ENCODE data around the gene UMODL1. TPM values are rescaled to one million over a fixed set of nuclear protein-coding genes. Genes with fewer than 3 reads are reported as not detected.

UMODL1 gene
- total RNA-seq, 1 experiment from 2014 or later = not detected

DNA sequence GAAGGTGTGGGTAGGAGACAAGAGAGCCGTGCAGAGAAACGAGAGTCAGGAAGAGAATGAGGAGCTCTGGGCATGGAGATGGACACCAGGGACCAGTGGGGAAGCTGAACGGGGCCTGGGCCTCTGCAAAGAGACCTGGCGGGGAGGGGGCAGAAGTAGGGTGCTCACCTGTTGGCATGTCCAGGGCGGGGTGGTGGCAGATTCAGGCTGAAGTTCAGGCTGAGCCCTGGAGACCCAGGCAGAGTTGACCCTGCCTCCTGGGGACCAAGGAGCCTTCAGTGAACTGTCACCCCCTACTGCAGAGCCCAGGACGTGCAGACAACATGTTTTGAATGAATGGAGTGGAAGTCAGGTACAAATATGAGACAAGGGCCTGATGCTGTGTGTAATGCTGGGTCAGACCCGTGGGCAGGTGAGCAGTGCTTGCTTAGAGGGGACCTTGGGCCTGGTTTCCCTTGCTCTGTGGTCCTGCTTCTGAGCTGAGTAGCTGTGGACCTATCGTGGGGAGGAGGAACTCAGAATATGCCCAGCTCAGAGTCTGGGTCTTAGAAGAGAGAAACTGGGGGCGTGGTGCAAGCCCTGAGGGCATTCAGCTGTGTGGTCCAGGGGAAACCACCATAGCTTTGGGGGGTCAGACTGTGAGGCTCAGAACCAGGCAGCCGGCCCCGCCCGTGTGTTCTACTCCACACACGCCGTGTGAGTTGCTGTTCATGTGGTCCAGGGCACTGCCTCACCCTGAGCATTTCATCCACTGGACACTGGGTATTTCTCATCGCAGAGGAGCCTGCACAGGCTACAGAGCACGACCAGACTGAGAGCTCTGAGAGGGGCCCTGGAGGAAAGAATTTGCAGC is 21.3 kb upstream of the UMODL1 start:
- Histone ChIP-seq H2BK12ac (ENCODE audit: insufficient read length, low read depth, low read length) (no peak overlapping the region), H3K79me1 (ENCODE audit: insufficient read depth, low read depth, low read length, poor library complexity, severe bottlenecking) (no peaks in the 10 kb centered on the region), H4K8ac (replicated peaks; ENCODE audit: insufficient read length, low read depth, low read length) (no peak overlapping the region), H3K56ac (ENCODE audit: insufficient read length, low read depth, low read length) (no peak overlapping the region), H3K4me1 (ENCODE audit: insufficient read depth, low read length) (no peaks in the 10 kb centered on the region), H2AFZ (ENCODE audit: low read length) (no peak overlapping the region), H3K4ac (ENCODE audit: low read depth, low read length) (no peak overlapping the region), H2BK20ac (ENCODE audit: low read depth, low read length, poor library complexity, severe bottlenecking) (no peak overlapping the region), H3K9me3 (ENCODE audit: control insufficient read depth, low read depth, low read length) (no peaks in the 10 kb centered on the region), H2BK120ac (ENCODE audit: low read depth, low read length, poor library complexity, severe bottlenecking) (no peak overlapping the region), H3K14ac (ENCODE audit: insufficient read depth, low read length) (no peak overlapping the region; the same call in 1 of the 2 replicates), H3K4me2 (ENCODE audit: insufficient read depth, insufficient read length, low read length) (no peak overlapping the region), H3K23ac (ENCODE audit: insufficient read length, low read depth, low read length) (no peak overlapping the region), H4K20me1 (ENCODE audit: control insufficient read depth, insufficient read depth, insufficient read length) (no peaks in the 10 kb centered on the region), H4K91ac (ENCODE audit: insufficient read length, low read depth, low read length) (no peak overlapping the region), H3K18ac (ENCODE audit: insufficient read length, low read depth, low read length) (no peak overlapping the region), H3T11ph (ENCODE audit: low read length) (no peak overlapping the region), H3K27ac (ENCODE audit: insufficient read length, low read depth, low read length) (no peak overlapping the region), H4K5ac (ENCODE audit: insufficient read length, low read depth, low read length) (no peak overlapping the region), H3K27me3 (ENCODE audit: insufficient read depth, low read length) (no peaks in the 10 kb centered on the region), H2BK5ac (ENCODE audit: insufficient read length, low read length) (no peak overlapping the region), H3K9ac (ENCODE audit: extremely low read depth, insufficient read length, low read length) (no peak overlapping the region), H2BK15ac (ENCODE audit: low read depth, low read length) (no peak overlapping the region), H2AK5ac (ENCODE audit: insufficient read length, low read length) (no peak overlapping the region), H3K23me2 (ENCODE audit: insufficient read length, low read depth, low read length, poor library complexity, severe bottlenecking) (no peaks in the 10 kb centered on the region), H3K79me2 (ENCODE audit: insufficient read depth, low read length) (no peaks in the 10 kb centered on the region)
- H3K27me3 Mint-ChIP-seq (ENCODE audit: low read depth) = peaks cover 4% of the 10 kb centered on the region
- WGBS (ENCODE audit: extremely low coverage, insufficient read length, low lambda C conversion rate) = no CpG with 5 or more reads among the region's 16 CpGs
- peaks cover 4 to 9% of the 10 kb centered on the region in 2 experiments; a peak in 3 of 5 replicates for H3K9me3 Mint-ChIP-seq
- no peak for DNase-seq
- no peak overlapping the region for H3K4me3 Mint-ChIP-seq
- no peak overlapping the region for H3K27ac Mint-ChIP-seq
- H3K4me1 Mint-ChIP-seq = no peaks in the 10 kb centered on the region
- H3K36me3 Mint-ChIP-seq (ENCODE audit: insufficient read depth in 1 of 3, low read depth in 3 of 3) = peaks cover 2 to 4% (median 3%) of the 10 kb centered on the region in 3 experiments; a peak in 2 of 7 replicates
- TF ChIP-seq, protein P1, sequence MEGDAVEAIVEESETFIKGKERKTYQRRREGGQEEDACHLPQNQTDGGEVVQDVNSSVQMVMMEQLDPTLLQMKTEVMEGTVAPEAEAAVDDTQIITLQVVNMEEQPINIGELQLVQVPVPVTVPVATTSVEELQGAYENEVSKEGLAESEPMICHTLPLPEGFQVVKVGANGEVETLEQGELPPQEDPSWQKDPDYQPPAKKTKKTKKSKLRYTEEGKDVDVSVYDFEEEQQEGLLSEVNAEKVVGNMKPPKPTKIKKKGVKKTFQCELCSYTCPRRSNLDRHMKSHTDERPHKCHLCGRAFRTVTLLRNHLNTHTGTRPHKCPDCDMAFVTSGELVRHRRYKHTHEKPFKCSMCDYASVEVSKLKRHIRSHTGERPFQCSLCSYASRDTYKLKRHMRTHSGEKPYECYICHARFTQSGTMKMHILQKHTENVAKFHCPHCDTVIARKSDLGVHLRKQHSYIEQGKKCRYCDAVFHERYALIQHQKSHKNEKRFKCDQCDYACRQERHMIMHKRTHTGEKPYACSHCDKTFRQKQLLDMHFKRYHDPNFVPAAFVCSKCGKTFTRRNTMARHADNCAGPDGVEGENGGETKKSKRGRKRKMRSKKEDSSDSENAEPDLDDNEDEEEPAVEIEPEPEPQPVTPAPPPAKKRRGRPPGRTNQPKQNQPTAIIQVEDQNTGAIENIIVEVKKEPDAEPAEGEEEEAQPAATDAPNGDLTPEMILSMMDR (conservative IDR thresholded peaks at IDR 0.05) = no peak
